GM23338 (cell line): ENCODE results near the gene FBXO24. TPM values are rescaled to one million over a fixed set of nuclear protein-coding genes. Genes with fewer than 3 reads are reported as not detected.

ENCODE experiments used
- ATAC-seq: fragments of 200-7000 bp; cut with Tn5 transposase; 3 replicates; pipeline ENCODE4 v1.9.1; 2020
- DNase-seq: peaks from one replicate; pipeline ENCODE4 v3.0.0-alpha.2; 2015; ENCODE audit warnings: low spot score
- H2AFZ ChIP-seq: fragments of 200-600 bp; sonication (generic); 2 replicates; pipeline ENCODE4 v1.8.0; 2016; ENCODE audit warnings: antibody characterized with exemption, mild to moderate bottlenecking, moderate library complexity
- H3F3A ChIP-seq: fragments of 200-600 bp; sonication (generic); replicated peaks from 2 replicates; pipeline ENCODE4 v1.8.0; 2017; ENCODE audit warnings: antibody characterized with exemption, mixed run types, low read depth
- H3K27ac ChIP-seq: fragments of 200-600 bp; sonication (generic); 2 replicates; pipeline ENCODE4 v1.6.1; 2016; ENCODE audit warnings: low read depth
- H3K27me3 ChIP-seq: fragments of 200-600 bp; sonication (generic); 2 replicates; pipeline ENCODE4 v1.8.0; 2016; ENCODE audit warnings: mild to moderate bottlenecking, mixed run types, moderate library complexity; ENCODE audit not compliant: insufficient read depth
- H3K36me3 ChIP-seq: fragments of 200-600 bp; sonication (generic); 2 replicates; pipeline ENCODE4 v1.8.0; 2016; ENCODE audit warnings: mild to moderate bottlenecking; ENCODE audit not compliant: insufficient read depth
- H3K4me1 ChIP-seq: fragments of 200-600 bp; sonication (generic); 2 replicates; pipeline ENCODE4 v1.8.0; 2016; ENCODE audit warnings: mild to moderate bottlenecking, moderate library complexity; ENCODE audit not compliant: insufficient read depth
- H3K4me2 ChIP-seq: fragments of 200-600 bp; sonication (generic); 2 replicates; pipeline ENCODE4 v1.7.1; 2017; ENCODE audit warnings: mixed run types
- H3K4me3 ChIP-seq: fragments of 200-600 bp; sonication (generic); 2 replicates; pipeline ENCODE4 v1.6.1; 2016; ENCODE audit warnings: mixed run types
- H3K79me2 ChIP-seq: fragments of 200-600 bp; sonication (generic); replicated peaks from 2 replicates; pipeline ENCODE4 v1.8.0; 2017; ENCODE audit warnings: mild to moderate bottlenecking; ENCODE audit not compliant: insufficient read depth
- H3K9me2 ChIP-seq: fragments of 200-600 bp; sonication (generic); 2 replicates; pipeline ENCODE4 v1.8.0; 2017; ENCODE audit not compliant: insufficient read depth
- H4K20me1 ChIP-seq: fragments of 200-600 bp; sonication (generic); replicated peaks from 2 replicates; pipeline ENCODE4 v1.8.0; 2017; ENCODE audit warnings: mild to moderate bottlenecking; ENCODE audit not compliant: insufficient read depth
- H3K27ac Mint-ChIP-seq: 2 replicates; pipeline ENCODE4 v1.8.0; 2020; ENCODE audit warnings: inconsistent platforms, mild to moderate bottlenecking, moderate library complexity, mixed read lengths
- H3K27me3 Mint-ChIP-seq: 3 replicates; pipeline ENCODE4 v1.8.0; 2022; ENCODE audit warnings: low read depth, mild to moderate bottlenecking, moderate library complexity, mixed read lengths, inconsistent platforms; ENCODE audit not compliant: insufficient read depth, poor library complexity
- H3K36me3 Mint-ChIP-seq: 3 replicates; pipeline ENCODE4 v1.8.0; 2021; ENCODE audit warnings: low read depth, mild to moderate bottlenecking, inconsistent platforms, moderate library complexity, mixed read lengths
- H3K4me1 Mint-ChIP-seq: 3 replicates; pipeline ENCODE4 v1.8.0; 2020; ENCODE audit warnings: mild to moderate bottlenecking, inconsistent platforms, mixed read lengths
- H3K4me3 Mint-ChIP-seq: 3 replicates; pipeline ENCODE4 v1.8.0; 2021; ENCODE audit warnings: moderate library complexity, mild to moderate bottlenecking, inconsistent platforms, mixed read lengths
- H3K9me3 Mint-ChIP-seq: 3 replicates; pipeline ENCODE4 v1.8.0; 2020; ENCODE audit warnings: moderate library complexity, mild to moderate bottlenecking, inconsistent platforms, mixed read lengths
- CREB1 ChIP-seq: fragments of 250-450 bp; sonication (Bioruptor Pico); IDR thresholded peaks from 2 replicates; pipeline ENCODE4 v1.5.0; 2020; ENCODE audit warnings: low read depth, mild to moderate bottlenecking, moderate library complexity
- CTCF ChIP-seq, 2 experiments: fragments of 200-600 bp in 1 of 2; sonication (generic) in 1 of 2; conservative IDR thresholded peaks; 2 replicates each; pipeline versions ENCODE4 v1.5.1 to v1.6.1; 2016 to 2017; ENCODE audit warnings: antibody characterized with exemption in 2 of 2, low read depth in 2 of 2, mild to moderate bottlenecking in 2 of 2, moderate library complexity in 1 of 2
- ETS1 ChIP-seq: IDR thresholded peaks from 2 replicates; pipeline ENCODE4 v1.6.1; 2016; ENCODE audit warnings: antibody characterized with exemption
- EZH2 ChIP-seq: fragments of 200-600 bp; sonication (generic); IDR thresholded peaks from one replicate; pipeline ENCODE4 v1.8.0; 2017; ENCODE audit warnings: antibody characterized with exemption, mild to moderate bottlenecking, low read depth; ENCODE audit not compliant: unreplicated experiment
- EZH2phosphoT487 ChIP-seq: fragments of 200-600 bp; sonication (generic); IDR thresholded peaks from one replicate; pipeline ENCODE4 v1.8.1; 2018; ENCODE audit warnings: antibody characterized with exemption; ENCODE audit not compliant: unreplicated experiment
- JUNB ChIP-seq: IDR thresholded peaks from one replicate; pipeline ENCODE4 v1.6.1; 2016; ENCODE audit warnings: antibody characterized with exemption; ENCODE audit not compliant: unreplicated experiment
- NANOG ChIP-seq: IDR thresholded peaks from 2 replicates; pipeline ENCODE4 v1.6.1; 2016; ENCODE audit warnings: antibody characterized with exemption, borderline replicate concordance
- POLR2AphosphoS5 ChIP-seq: IDR thresholded peaks from 2 replicates; pipeline ENCODE4 v1.6.1; 2016; ENCODE audit warnings: antibody characterized with exemption, low read depth
- REST ChIP-seq: IDR thresholded peaks from one replicate; pipeline ENCODE4 v1.6.1; 2018; ENCODE audit warnings: antibody characterized with exemption; ENCODE audit not compliant: unreplicated experiment
- STAT1 ChIP-seq: IDR thresholded peaks from one replicate; pipeline ENCODE4 v1.6.1; 2016; ENCODE audit warnings: antibody characterized with exemption; ENCODE audit not compliant: unreplicated experiment
- ZNF114 ChIP-seq: fragments of 250-450 bp; sonication (Bioruptor Pico); IDR thresholded peaks from 2 replicates; pipeline ENCODE4 v1.5.0; 2020; ENCODE audit warnings: mild to moderate bottlenecking, moderate library complexity
- ZNF331 ChIP-seq: fragments of 250-450 bp; sonication (Bioruptor Pico); IDR thresholded peaks from 2 replicates; pipeline ENCODE4 v1.5.0; 2020; ENCODE audit warnings: low read depth, mild to moderate bottlenecking, moderate library complexity
- ZNF462 ChIP-seq: fragments of 250-450 bp; sonication (Bioruptor Pico); IDR thresholded peaks from 2 replicates; pipeline ENCODE4 v1.5.0; 2020; ENCODE audit warnings: mild to moderate bottlenecking, moderate library complexity
- polyA plus RNA-seq: library from polyadenylated mRNA; unstranded; fragments of >200 nt; fragmentation: Nextera tagmentation; extraction: Ambion mirVana; gene quantifications from 2 replicates; pipeline ENCODE4 v1.2.1, GENCODE V29; 2016
- total RNA-seq: library from RNA; depleted of rRNA; stranded (reverse); fragments of >200 nt; shearing (Covaris generic); gene quantifications from 2 replicates; pipeline ENCODE4 v1.2.3, GENCODE V29; 2014

The FBXO24 gene
- total and polyA plus RNA-seq, 2 experiments from 2014 or later, result 2.1 to 2.4 TPM

GRCh38 chr7:100546926-100547800 is 39.0 kb upstream of the FBXO24 start:
- H2AFZ ChIP-seq, result no peak overlapping the region
- H3K4me3 Mint-ChIP-seq, result no peak overlapping the region
- H3K27me3 ChIP-seq, result no peaks in the 10 kb centered on the region
- H3K27ac Mint-ChIP-seq, result peak overlapping the region; percentile 59; the same call in 1 of the 2 replicates
- H3K27me3 Mint-ChIP-seq, result peaks cover 5% of the 10 kb centered on the region
- peaks cover 6% of the 10 kb centered on the region for H3K36me3 Mint-ChIP-seq
- peak overlapping the region; percentile 58; the same call in 1 of the 2 replicates for H3K27ac ChIP-seq
- ATAC-seq (no peak), DNase-seq (no peak)
- H3K4me1 ChIP-seq, result peaks cover 41% of the 10 kb centered on the region
- no peaks in the 10 kb centered on the region for H4K20me1 ChIP-seq
- H3K4me2 ChIP-seq, result no peak overlapping the region
- no peaks in the 10 kb centered on the region for H3K9me3 Mint-ChIP-seq
- H3K4me3 ChIP-seq, result no peak overlapping the region
- H3K9me2 ChIP-seq, result no peaks in the 10 kb centered on the region
- TF ChIP-seq STAT1, result no peak
- TF ChIP-seq ETS1, result no peak
- no peak for TF ChIP-seq ZNF331 (CRISPR knock-in tag)
- TF ChIP-seq NANOG, result no peak
- no peak for TF ChIP-seq CTCF (conservative IDR thresholded peaks at IDR 0.05; ENCODE audit: low read depth in 2 of 2)
- no peak for TF ChIP-seq REST
- no peak for TF ChIP-seq JUNB
- TF ChIP-seq ZNF462 (CRISPR knock-in tag), result no peak
- no peak for TF ChIP-seq ZNF114
- TF ChIP-seq EZH2phosphoT487, result no peak
- TF ChIP-seq CREB1 (CRISPR knock-in tag), result no peak
- no peak for TF ChIP-seq POLR2AphosphoS5
- TF ChIP-seq EZH2, result no peak
- H3F3A ChIP-seq, result peaks cover 12% of the 10 kb centered on the region; the same call in 1 of the 2 replicates
- peaks cover 13% of the 10 kb centered on the region for H3K79me2 ChIP-seq
- H3K36me3 ChIP-seq, result no peaks in the 10 kb centered on the region
- H3K4me1 Mint-ChIP-seq, result peaks cover 57% of the 10 kb centered on the region
